Endothelial cell of umbilical vein (primary cell): ENCODE measurements around the gene GBE1. TPM values are rescaled to one million over a fixed set of nuclear protein-coding genes. Genes with fewer than 3 reads are reported as not detected.

Experiments used
- BruUV-seq: library from RNA; stranded (reverse); fragments of 400-500 nt; replicated peaks from 2 replicates; lab custom pipeline; 2021; lab: Mats Ljungman, UMichigan
- CTCF ChIA-PET: fragments of 300-600, 350-600 bp; sonication (Branson Sonifier 250); formaldehyde crosslinking; loops from one replicate; lab custom pipeline; 2021; ENCODE audit warnings: antibody characterized with exemption, inconsistent platforms; lab: Charles Lee
- POLR2A ChIA-PET: fragments of 300-600, 350-600 bp; sonication (Branson Sonifier 250); formaldehyde crosslinking; loops from one replicate; lab custom pipeline; 2021; ENCODE audit warnings: antibody characterized with exemption, inconsistent platforms; lab: Charles Lee
- DNase-seq: peaks from one replicate; pipeline ENCODE4 v3.0.0-alpha.2; 2011; ENCODE audit warnings: low read depth, low spot score
- FAIRE-seq: peaks from 2 replicates; lab custom pipeline; 2011; peaks lifted over from hg19 to GRCh38; lab: Jason Lieb, UNC
- H2AFZ ChIP-seq: 2 replicates; pipeline ENCODE4 v1.6.0; 2012; ENCODE audit warnings: low read depth, low read length, control low read depth, inconsistent platforms
- H3K27ac ChIP-seq: 2 replicates; pipeline ENCODE4 v1.5.1; 2011; ENCODE audit warnings: low read depth, mild to moderate bottlenecking, control low read depth, low read length, moderate library complexity; ENCODE audit not compliant: insufficient read depth
- H3K27me3 ChIP-seq, 2 experiments: 2 replicates each; pipeline versions ENCODE4 v1.6.0 to v1.6.1; 2011; ENCODE audit warnings: low read length in 2 of 2, mixed read lengths in 1 of 2; ENCODE audit not compliant: control insufficient read depth in 2 of 2, insufficient read depth in 2 of 2
- H3K36me3 ChIP-seq, 2 experiments: 2 replicates in 1 of 2; 3 replicates in 1 of 2; pipeline ENCODE4 v1.5.1; 2011; ENCODE audit warnings: low read length in 2 of 2, mild to moderate bottlenecking in 1 of 2, moderate library complexity in 1 of 2; ENCODE audit not compliant: control insufficient read depth in 2 of 2, insufficient read depth in 2 of 2; ENCODE audit errors: extremely low read depth in 1 of 2
- H3K4me1 ChIP-seq: 3 replicates; pipeline ENCODE4 v1.5.1; 2011; ENCODE audit warnings: mild to moderate bottlenecking, low read length; ENCODE audit not compliant: control insufficient read depth, insufficient read depth; ENCODE audit errors: extremely low read depth
- H3K4me2 ChIP-seq: 2 replicates; pipeline ENCODE4 v1.6.1; 2011; ENCODE audit warnings: low read length, control low read depth, mixed read lengths; ENCODE audit not compliant: insufficient read depth
- H3K4me3 ChIP-seq, 3 experiments: fragments of 200-600 bp in 1 of 3; sonication (generic), shearing (Covaris generic) in 1 of 3; replicated peaks in 1 of 3; 2 replicates each; pipeline ENCODE4 v1.5.1; 2011 to 2016; ENCODE audit warnings: control low read depth in 3 of 3, low read length in 3 of 3, mild to moderate bottlenecking in 2 of 3, inconsistent platforms in 1 of 3, low read depth in 1 of 3, moderate library complexity in 1 of 3; ENCODE audit not compliant: insufficient read depth in 1 of 3
- H3K79me2 ChIP-seq: 2 replicates; pipeline ENCODE4 v1.6.0; 2012; ENCODE audit warnings: low read length, inconsistent platforms; ENCODE audit not compliant: control insufficient read depth, insufficient read depth
- H3K9ac ChIP-seq: replicated peaks from 2 replicates; pipeline ENCODE3; 2011; ENCODE audit warnings: low read length, control low read depth; ENCODE audit not compliant: insufficient read depth; ENCODE audit errors: extremely low read depth
- H3K9me1 ChIP-seq: replicated peaks from 3 replicates; pipeline ENCODE4 v1.6.0; 2011; ENCODE audit warnings: mild to moderate bottlenecking, low read length; ENCODE audit not compliant: control insufficient read depth, insufficient read depth; ENCODE audit errors: extremely low read depth
- H3K9me3 ChIP-seq: replicated peaks from 2 replicates; pipeline ENCODE4 v1.5.1; 2012; ENCODE audit warnings: low read length, inconsistent platforms; ENCODE audit not compliant: control insufficient read depth, insufficient read depth
- H4K20me1 ChIP-seq: replicated peaks from 2 replicates; pipeline ENCODE3; 2011; ENCODE audit warnings: mild to moderate bottlenecking, low read length; ENCODE audit not compliant: control insufficient read depth, insufficient read depth; ENCODE audit errors: extremely low read depth
- CTCF ChIP-seq, 2 donors: IDR thresholded peaks; 1 replicate in 1 of 2; 2 replicates in 1 of 2; pipeline ENCODE4 v1.5.1; 2011; ENCODE audit warnings: low read length in 2 of 2, mild to moderate bottlenecking in 2 of 2, moderate library complexity in 2 of 2, control low read depth in 1 of 2, inconsistent platforms in 1 of 2, low read depth in 1 of 2; ENCODE audit not compliant: insufficient read depth in 1 of 2; ENCODE audit errors: extremely low read depth in 1 of 2
- EZH2 ChIP-seq: IDR thresholded peaks from 2 replicates; pipeline ENCODE4 v1.6.1; 2012; ENCODE audit warnings: borderline replicate concordance, low read depth, mild to moderate bottlenecking, moderate library complexity, low read length, inconsistent platforms; ENCODE audit not compliant: severe bottlenecking
- FOS ChIP-seq: IDR thresholded peaks from 2 replicates; pipeline ENCODE4 v1.6.1; 2011; ENCODE audit warnings: mild to moderate bottlenecking, low read length, moderate library complexity, borderline replicate concordance; ENCODE audit not compliant: insufficient read depth
- GATA2 ChIP-seq: IDR thresholded peaks from 2 replicates; pipeline ENCODE4 v1.7.0; 2011; ENCODE audit warnings: low read depth, mild to moderate bottlenecking, moderate library complexity, mixed read lengths, low read length; ENCODE audit not compliant: insufficient read length, insufficient read depth
- JUN ChIP-seq: IDR thresholded peaks from 2 replicates; pipeline ENCODE4 v1.6.1; 2011; ENCODE audit warnings: borderline replicate concordance, low read depth; ENCODE audit not compliant: insufficient read length, insufficient read depth
- MAX ChIP-seq: IDR thresholded peaks from 2 replicates; pipeline ENCODE4 v1.6.1; 2011; ENCODE audit not compliant: insufficient read depth, insufficient read length
- MYC ChIP-seq: IDR thresholded peaks from one replicate; pipeline ENCODE4 v1.6.1; 2011; ENCODE audit warnings: mild to moderate bottlenecking, low read depth, low read length
- POLR2A ChIP-seq: IDR thresholded peaks from 2 replicates; pipeline ENCODE4 v1.6.1; 2012; ENCODE audit warnings: low read depth, mild to moderate bottlenecking, control low read depth, low read length
- POLR2AphosphoS5 ChIP-seq: IDR thresholded peaks from 2 replicates; pipeline ENCODE4 v1.6.1; 2012; ENCODE audit warnings: low read depth, mild to moderate bottlenecking, control low read depth, low read length, moderate library complexity; ENCODE audit not compliant: insufficient read depth
- dilution Hi-C: fragments of 300-500 bp; cut with MboI; formaldehyde crosslinking; loops from one replicate; pipeline ENCODE4 v1.15.0; 2019; ENCODE audit warnings: low sequenced_read_pairs; ENCODE audit not compliant: extremely low pct_ligation_motif_present
- intact Hi-C: fragments of 100-400 bp; cut with micrococcal nuclease; formaldehyde crosslinking; loops from one replicate; pipeline ENCODE4 v1.10.0; 2022
- polyA plus RNA-seq, 4 experiments: library from polyadenylated mRNA; depleted of rRNA in 3 of 4; stranded (reverse) in 3 of 4; unstranded in 1 of 4; fragments of >200 nt; gene quantifications; 2 replicates each; pipeline versions ENCODE4 v1.2.1 to v1.2.3, GENCODE V29; 2011 to 2012; ENCODE audit warnings: missing spikeins in 1 of 4
- total RNA-seq: library from RNA; stranded (reverse); gene quantifications from 2 replicates; pipeline ENCODE4 v1.2.3, GENCODE V29; 2021

The GBE1 gene
- total and polyA plus RNA-seq, 2 donors (not counting 3 experiments of a cell fraction or from before 2014, with no cell fraction given) = 35.9 to 110 TPM

GRCh38 chr3:81492040-81492439, 269.4 kb downstream of the GBE1 start:
- Histone ChIP-seq H4K20me1 (no peaks in the 10 kb centered on the region), H3K27ac (no peak overlapping the region), H3K4me1 (no peaks in the 10 kb centered on the region), H3K27me3 (no peaks in the 10 kb centered on the region), H3K79me2 (no peaks in the 10 kb centered on the region), H3K4me3 (no peak overlapping the region), H3K9ac (no peak overlapping the region), H2AFZ (no peak overlapping the region), H3K9me3 (no peaks in the 10 kb centered on the region), H3K9me1 (no peaks in the 10 kb centered on the region), H3K4me2 (no peak overlapping the region), H3K36me3 (no peaks in the 10 kb centered on the region)
- CTCF ChIA-PET = interaction anchor here (0.7 to 3.3 kb wide), 10 partner anchors 10 to 138 kb away, joined by 3 to 64 read pairs (median 8); no protein-coding TSS in a partner anchor
- dilution Hi-C loops (no loop called here), intact Hi-C loops (loop anchor here (5.0 to 10.0 kb wide), 4 partner anchors 90 to 305 kb away; no protein-coding TSS in a partner anchor)
- no peak for DNase-seq
- FAIRE-seq = no peak
- POLR2A ChIA-PET = no interaction called here
- no TSS peak for BruUV-seq
- TF ChIP-seq CTCF (IDR thresholded peaks at IDR 0.05; ENCODE audit: extremely low read depth in 1 of 2, insufficient read depth in 1 of 2, low read depth in 1 of 2, low read length in 2 of 2) (no peak), POLR2AphosphoS5 (no peak), EZH2 (no peak), MAX (no peak), JUN (no peak), FOS (no peak), GATA2 (no peak), MYC (no peak), POLR2A (no peak)
